ENCODE results near the gene EMSY.

Gene EMSY

GRCh38 chr11:76600124-76600655, 155.4 kb downstream of the EMSY start:
- DNase-seq: no peak

GRCh38 chr11:76601272-76601671, 156.5 kb downstream of the EMSY start:
- no peak for DNase-seq

- no peak for DNase-seq
Measured at GRCh38 chr11:76601724-76602123, 156.9 kb downstream of the EMSY start.

- no peak for DNase-seq
Measured at GRCh38 chr11:76602431-76602861, 157.6 kb downstream of the EMSY start.
